PC-3 (cell line): Measurements from ENCODE around the gene SLC7A9. TPM values are rescaled to one million over a fixed set of nuclear protein-coding genes. Genes with fewer than 3 reads are reported as not detected.

Source experiments
- ATAC-seq: fragments of 200-7000 bp; cut with Tn5 transposase; 2 replicates; pipeline ENCODE4 v1.9.1; 2020; ENCODE audit warnings: mild to moderate bottlenecking, moderate library complexity
- Bru-seq: library from RNA; stranded (reverse); fragments of 400-500 nt; gene quantifications from one replicate; lab custom pipeline; 2021; lab: Mats Ljungman, UMichigan
- BruChase-seq, 2 experiments: library from RNA; stranded (reverse); fragments of 400-500 nt; gene quantifications; one replicate each; lab custom pipeline; 2021; lab: Mats Ljungman, UMichigan
- BruUV-seq: library from RNA; stranded (reverse); fragments of 400-500 nt; replicated peaks from 2 replicates; lab custom pipeline; 2021; lab: Mats Ljungman, UMichigan
- CTCF ChIA-PET: fragments of 300-600 bp; sonication (Branson Sonifier 250); formaldehyde crosslinking; loops from one replicate; lab custom pipeline; 2022; ENCODE audit warnings: antibody characterized with exemption; lab: Charles Lee
- POLR2A ChIA-PET: fragments of 300-600 bp; sonication (Branson Sonifier 250); formaldehyde crosslinking; loops from one replicate; lab custom pipeline; 2022; ENCODE audit warnings: antibody characterized with exemption; ENCODE audit not compliant: unreplicated experiment; lab: Charles Lee
- DNase-seq: peaks from one replicate; pipeline ENCODE4 v3.0.0-alpha.2; 2015
- H2AFZ ChIP-seq: fragments of 300-600 bp; sonication (generic); 2 replicates; pipeline ENCODE4 v1.6.0; 2016; ENCODE audit warnings: antibody characterized with exemption, low read length
- H3F3A ChIP-seq: fragments of 300-600 bp; sonication (generic); one replicate; pipeline ENCODE4 v1.6.0; 2017; ENCODE audit warnings: antibody characterized with exemption, low read length, control low read depth, mild to moderate bottlenecking; ENCODE audit not compliant: unreplicated experiment
- H3K27ac ChIP-seq: fragments of 300-600 bp; sonication (generic); 2 replicates; pipeline ENCODE4 v1.5.1; 2016; ENCODE audit warnings: mild to moderate bottlenecking, low read length
- H3K27me3 ChIP-seq: fragments of 300-600 bp; sonication (generic); 2 replicates; pipeline ENCODE4 v1.6.1; 2016; ENCODE audit warnings: low read length, mixed read lengths
- H3K36me3 ChIP-seq: fragments of 300-600 bp; sonication (generic); 2 replicates; pipeline ENCODE4 v1.6.1; 2016; ENCODE audit warnings: low read depth, mixed run types, low read length, mixed read lengths
- H3K4me1 ChIP-seq: fragments of 300-600 bp; sonication (generic); 2 replicates; pipeline ENCODE4 v1.5.1; 2016; ENCODE audit warnings: low read length; ENCODE audit not compliant: insufficient read depth
- H3K4me2 ChIP-seq: fragments of 300-600 bp; sonication (generic); 2 replicates; pipeline ENCODE4 v1.6.0; 2016; ENCODE audit warnings: low read length
- H3K4me3 ChIP-seq: fragments of 300-600 bp; sonication (generic); 2 replicates; pipeline ENCODE4 v1.5.1; 2016; ENCODE audit warnings: mild to moderate bottlenecking, low read length, mixed read lengths
- H3K79me2 ChIP-seq: fragments of 300-600 bp; sonication (generic); 2 replicates; pipeline ENCODE4 v1.6.1; 2017; ENCODE audit warnings: low read length, mixed read lengths
- H3K9ac ChIP-seq: fragments of 300-600 bp; sonication (generic); 2 replicates; pipeline ENCODE4 v1.6.0; 2016; ENCODE audit warnings: mild to moderate bottlenecking, low read length
- H3K9me2 ChIP-seq: fragments of 300-600 bp; sonication (generic); replicated peaks from 2 replicates; pipeline ENCODE4 v1.6.1; 2016; ENCODE audit warnings: mixed run types, low read length, mixed read lengths
- H3K9me3 ChIP-seq: fragments of 300-600 bp; sonication (generic); 2 replicates; pipeline ENCODE4 v1.6.1; 2016; ENCODE audit warnings: low read length, mixed read lengths
- H4K20me1 ChIP-seq: fragments of 300-600 bp; sonication (generic); 2 replicates; pipeline ENCODE4 v1.6.1; 2016; ENCODE audit warnings: low read length, mixed read lengths
- CTCF ChIP-seq: fragments of 300-600 bp; sonication (generic); conservative IDR thresholded peaks from 2 replicates; pipeline ENCODE4 v1.5.1; 2017; ENCODE audit warnings: antibody characterized with exemption, low read depth, mild to moderate bottlenecking, low read length
- EZH2 ChIP-seq: fragments of 300-600 bp; sonication (generic); IDR thresholded peaks from one replicate; pipeline ENCODE4 v1.6.1; 2017; ENCODE audit warnings: antibody characterized with exemption, mild to moderate bottlenecking, low read length; ENCODE audit not compliant: unreplicated experiment
- EZH2phosphoT487 ChIP-seq: fragments of 300-600 bp; sonication (generic); IDR thresholded peaks from 2 replicates; pipeline ENCODE4 v1.6.1; 2018; ENCODE audit warnings: mild to moderate bottlenecking, antibody characterized with exemption, low read length, borderline replicate concordance
- intact Hi-C: fragments of 100-400 bp; cut with micrococcal nuclease; formaldehyde crosslinking; loops from 2 replicates; pipeline ENCODE4 v1.9.0; 2023
- long read RNA-seq: library from polyadenylated mRNA; unstranded; transcript quantifications from one replicate; pipeline ENCODE4 v2.0.0, GENCODE V29; 2021; ENCODE audit not compliant: unreplicated experiment
- total RNA-seq: library from RNA; depleted of rRNA; stranded (reverse); fragments of >200 nt; gene quantifications from 2 replicates; pipeline ENCODE4 v1.2.3, GENCODE V29; 2014; rRNA removed

SLC7A9 gene
- not detected in 2 replicates for total RNA-seq
- Bru-seq, nascent RNA: percentile 14 among the genes with signal in this experiment
- BruChase-seq, experiment 1, labeled RNA remaining after a 6-hour chase: percentile 28 among the genes with signal in this experiment
- BruChase-seq, experiment 2, labeled RNA remaining after a 2-hour chase: percentile 22 among the genes with signal in this experiment
- long read RNA-seq: 0 reads

GRCh38 chr19:32869369-32869965, at the start of gene SLC7A9:
Gene SLC7A9, minus strand, starts transcription at chr19:32869767. Its CDS starts 1,233 bp downstream, at chr19:32868534.
- Histone ChIP-seq H3K9ac (no peak within 1 kb of the TSS), H3K36me3 (no peaks in the 10 kb centered on the region), H3K4me1 (no peaks in the 10 kb centered on the region), H3K4me2 (no peak within 1 kb of the TSS), H3K4me3 (no peak within 1 kb of the TSS), H3K27ac (no peak within 1 kb of the TSS), H3K79me2 (no peaks in the 10 kb centered on the region), H4K20me1 (no peaks in the 10 kb centered on the region), H2AFZ (no peak within 1 kb of the TSS), H3K27me3 (no peaks in the 10 kb centered on the region), H3K9me3 (no peaks in the 10 kb centered on the region), H3K9me2 (no peaks in the 10 kb centered on the region), H3F3A (no peaks in the 10 kb centered on the region)
- ATAC-seq (no peak), DNase-seq (no peak)
- intact Hi-C loops: no loop called here
- no TSS peak for BruUV-seq
- CTCF ChIA-PET: no interaction called here
- TF ChIP-seq CTCF: no peak
- TF ChIP-seq EZH2: no peak
- no peak for TF ChIP-seq EZH2phosphoT487
- POLR2A ChIA-PET: interaction anchor here (0.6 kb wide), 1 partner anchor 261 kb away, joined by 30 read pairs; no protein-coding TSS in a partner anchor

- Histone ChIP-seq H2AFZ (no peak overlapping the region), H3K27ac (no peak overlapping the region), H3K4me1 (no peaks in the 10 kb centered on the region), H3K79me2 (no peaks in the 10 kb centered on the region), H3K4me2 (no peak overlapping the region), H3F3A (no peaks in the 10 kb centered on the region), H3K9me2 (no peaks in the 10 kb centered on the region), H3K27me3 (no peaks in the 10 kb centered on the region), H3K36me3 (no peaks in the 10 kb centered on the region), H3K9ac (no peak overlapping the region), H4K20me1 (no peaks in the 10 kb centered on the region), H3K9me3 (no peaks in the 10 kb centered on the region), H3K4me3 (no peak overlapping the region)
- CTCF ChIA-PET: no interaction called here
- POLR2A ChIA-PET: no interaction called here
- no TSS peak for BruUV-seq
- no peak for DNase-seq
- TF ChIP-seq CTCF (no peak), EZH2phosphoT487 (no peak), EZH2 (no peak)
- intact Hi-C loops: no loop called here
- ATAC-seq: no peak
Measured at GRCh38 chr19:32919365-32919764, 49.8 kb upstream of the SLC7A9 start.

GRCh38 chr19:32917616-32917996, 48.0 kb upstream of the SLC7A9 start:
- intact Hi-C loops: no loop called here
- no peak overlapping the region for H2AFZ ChIP-seq

More at GRCh38 chr19:32917616-32917996, 48.0 kb upstream of the SLC7A9 start:
- H3K4me1 ChIP-seq: no peaks in the 10 kb centered on the region
- DNase-seq (no peak), ATAC-seq (no peak)
- H3K36me3 ChIP-seq: no peaks in the 10 kb centered on the region
- H3K4me3 ChIP-seq: no peak overlapping the region
- no TSS peak for BruUV-seq
- ChIA-PET CTCF (no interaction called here), POLR2A (no interaction called here)
- TF ChIP-seq CTCF: no peak
- TF ChIP-seq EZH2phosphoT487: no peak
- no peak for TF ChIP-seq EZH2
- no peaks in the 10 kb centered on the region for H3K9me2 ChIP-seq
- no peaks in the 10 kb centered on the region for H3K9me3 ChIP-seq
- H3K9ac ChIP-seq: no peak overlapping the region
- H4K20me1 ChIP-seq: no peaks in the 10 kb centered on the region
- no peak overlapping the region for H3K27ac ChIP-seq
- H3K79me2 ChIP-seq: no peaks in the 10 kb centered on the region
- H3K27me3 ChIP-seq: no peaks in the 10 kb centered on the region
- H3K4me2 ChIP-seq: no peak overlapping the region
- no peaks in the 10 kb centered on the region for H3F3A ChIP-seq
